ENCODE measurements around the gene MGP. TPM values are rescaled to one million over a fixed set of nuclear protein-coding genes. Genes with fewer than 3 reads are reported as not detected.

MGP gene
- total and polyA plus RNA-seq, 2 donors (not counting 1 experiment from before 2014, with no cell fraction given) = 0.39 to 0.81 TPM

DNA sequence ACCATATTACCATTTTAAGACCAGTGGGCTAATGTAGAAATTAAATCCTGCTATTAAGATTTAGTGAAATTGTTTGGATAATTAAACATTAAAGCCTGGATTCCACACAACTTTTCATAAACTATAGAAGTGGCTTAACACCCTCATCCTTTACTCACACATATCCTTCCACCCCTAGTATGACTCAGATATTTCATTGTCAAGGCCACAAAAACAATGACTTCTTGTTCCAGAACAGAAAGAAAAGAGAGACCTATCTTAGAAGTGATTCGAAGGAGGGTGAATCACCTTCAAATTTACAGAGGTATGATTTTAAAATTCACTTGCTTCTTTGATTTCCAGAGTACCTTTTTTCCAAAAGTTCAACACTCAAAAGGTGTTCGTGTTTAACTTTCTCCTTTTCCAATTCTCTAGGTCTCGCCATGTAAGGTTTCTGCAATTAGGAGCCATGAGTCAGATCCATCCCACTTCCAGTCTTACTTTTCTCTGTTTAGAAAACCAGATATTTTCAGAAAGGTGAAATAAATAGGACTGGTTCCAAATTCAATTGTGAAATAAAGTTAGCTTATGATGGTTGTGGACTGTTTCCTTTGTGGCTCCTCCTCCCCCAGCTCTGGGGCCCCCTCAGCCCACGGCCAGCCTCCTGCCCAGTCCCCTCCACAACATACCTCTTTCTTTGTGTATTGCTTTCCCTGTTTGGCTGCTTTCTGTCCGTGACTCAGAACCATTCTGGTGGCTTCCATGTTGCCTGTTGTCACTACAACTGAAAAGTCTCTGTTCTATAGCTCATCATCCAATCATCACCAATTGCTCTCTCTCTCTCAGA lies 24.6 kb upstream of the MGP start:
- H2AFZ ChIP-seq (ENCODE audit: insufficient read depth, low read depth, low read length, poor library complexity, severe bottlenecking) = no peak overlapping the region
- Mint-ChIP-seq H3K4me3 (no peak overlapping the region), H3K27me3 (no peaks in the 10 kb centered on the region), H3K27ac (peak overlapping the region; percentile 11), H3K4me1 (peaks cover 9% of the 10 kb centered on the region), H3K9me3 (ENCODE audit: insufficient read depth) (peaks cover 3% of the 10 kb centered on the region)
- H3K79me2 ChIP-seq (ENCODE audit: control insufficient read depth, insufficient read depth, low read length) = no peaks in the 10 kb centered on the region
- no peaks in the 10 kb centered on the region for H3K27me3 ChIP-seq (replicated peaks in 1 of 4; ENCODE audit: control extremely low read depth in 1 of 4, control insufficient read depth in 3 of 4, insufficient read depth in 4 of 4, low read length in 3 of 4)
- ChIA-PET CTCF (interaction anchor here (0.5 kb wide), 1 partner anchor 59 kb away, joined by 4 read pairs; no protein-coding TSS in a partner anchor), POLR2A (no interaction called here)
- ATAC-seq (ENCODE audit: low read depth) (no peak), DNase-seq (no peak)
- peaks cover 1 to 23% of the 10 kb centered on the region in 2 experiments for H3K36me3 ChIP-seq (replicated peaks in 1 of 2; ENCODE audit: control extremely low read depth in 1 of 2, control insufficient read depth in 1 of 2, extremely low read depth in 1 of 2, insufficient read depth in 2 of 2, low read length in 1 of 2)
- no peak overlapping the region for H3K9ac ChIP-seq (ENCODE audit: low read length)
- TF ChIP-seq EZH2 (IDR thresholded peaks at IDR 0.05; ENCODE audit: borderline replicate concordance, insufficient read depth, low read depth, low read length, poor library complexity, severe bottlenecking) = no peak
- TF ChIP-seq, protein P1, sequence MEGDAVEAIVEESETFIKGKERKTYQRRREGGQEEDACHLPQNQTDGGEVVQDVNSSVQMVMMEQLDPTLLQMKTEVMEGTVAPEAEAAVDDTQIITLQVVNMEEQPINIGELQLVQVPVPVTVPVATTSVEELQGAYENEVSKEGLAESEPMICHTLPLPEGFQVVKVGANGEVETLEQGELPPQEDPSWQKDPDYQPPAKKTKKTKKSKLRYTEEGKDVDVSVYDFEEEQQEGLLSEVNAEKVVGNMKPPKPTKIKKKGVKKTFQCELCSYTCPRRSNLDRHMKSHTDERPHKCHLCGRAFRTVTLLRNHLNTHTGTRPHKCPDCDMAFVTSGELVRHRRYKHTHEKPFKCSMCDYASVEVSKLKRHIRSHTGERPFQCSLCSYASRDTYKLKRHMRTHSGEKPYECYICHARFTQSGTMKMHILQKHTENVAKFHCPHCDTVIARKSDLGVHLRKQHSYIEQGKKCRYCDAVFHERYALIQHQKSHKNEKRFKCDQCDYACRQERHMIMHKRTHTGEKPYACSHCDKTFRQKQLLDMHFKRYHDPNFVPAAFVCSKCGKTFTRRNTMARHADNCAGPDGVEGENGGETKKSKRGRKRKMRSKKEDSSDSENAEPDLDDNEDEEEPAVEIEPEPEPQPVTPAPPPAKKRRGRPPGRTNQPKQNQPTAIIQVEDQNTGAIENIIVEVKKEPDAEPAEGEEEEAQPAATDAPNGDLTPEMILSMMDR (IDR thresholded peaks at IDR 0.05) = no peak
- H4K20me1 ChIP-seq (ENCODE audit: control insufficient read depth, insufficient read depth, low read length, poor library complexity, severe bottlenecking) = no peaks in the 10 kb centered on the region
- no peak overlapping the region for H3K4me3 ChIP-seq (ENCODE audit: control extremely low read depth in 1 of 5, extremely low read depth in 1 of 5, insufficient read depth in 1 of 5, low read depth in 2 of 5, low read length in 4 of 5)
- intact Hi-C loops (cut with micrococcal nuclease) = no loop called here
- WGBS (ENCODE audit: insufficient coverage) = 95% methylated on average over 3 of the region's 5 CpGs
- no peak overlapping the region for H3K4me2 ChIP-seq (replicated peaks; ENCODE audit: low read depth, low read length, poor library complexity, severe bottlenecking)
- no peak overlapping the region for H3K27ac ChIP-seq (ENCODE audit: low read length in 2 of 2)
- peaks cover 0 to 2% of the 10 kb centered on the region in 2 donors for H3K4me1 ChIP-seq (ENCODE audit: control insufficient read depth in 2 of 2, insufficient read depth in 2 of 2, low read length in 2 of 2)
- H3K9me3 ChIP-seq (ENCODE audit: control extremely low read depth in 1 of 3, control insufficient read depth in 2 of 3, insufficient read depth in 1 of 3, low read length in 2 of 3) = no peaks in the 10 kb centered on the region

DNA sequence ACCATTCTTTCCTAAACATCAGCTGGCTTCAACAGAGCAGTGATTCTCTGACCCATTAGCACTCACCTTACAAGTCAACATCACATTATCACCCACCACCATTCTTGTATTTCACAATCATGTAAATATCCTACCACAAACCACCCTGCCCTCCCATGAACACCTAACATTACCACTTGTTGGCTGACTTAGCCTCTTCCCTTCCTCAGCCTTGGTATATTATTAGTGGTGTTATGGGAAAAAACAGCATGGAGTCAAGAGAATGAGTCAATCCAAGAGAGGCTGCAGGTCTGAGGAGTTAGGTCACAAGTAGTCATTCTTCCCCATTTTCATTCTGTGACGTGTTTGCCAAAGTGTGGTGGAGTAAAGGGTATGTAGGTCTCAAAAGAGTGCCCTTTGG lies 22.3 kb upstream of the MGP start:
- no CpG with 5 or more reads among the region's 1 CpG for WGBS (ENCODE audit: insufficient coverage)
- H3K4me1 Mint-ChIP-seq = peaks cover 6% of the 10 kb centered on the region
- Histone ChIP-seq H3K27me3 (replicated peaks in 1 of 4; ENCODE audit: control extremely low read depth in 1 of 4, control insufficient read depth in 3 of 4, insufficient read depth in 4 of 4, low read length in 3 of 4) (no peaks in the 10 kb centered on the region), H3K4me3 (ENCODE audit: control extremely low read depth in 1 of 5, extremely low read depth in 1 of 5, insufficient read depth in 1 of 5, low read depth in 2 of 5, low read length in 4 of 5) (no peak overlapping the region), H2AFZ (ENCODE audit: insufficient read depth, low read depth, low read length, poor library complexity, severe bottlenecking) (no peak overlapping the region), H3K9ac (ENCODE audit: low read length) (no peak overlapping the region), H4K20me1 (ENCODE audit: control insufficient read depth, insufficient read depth, low read length, poor library complexity, severe bottlenecking) (no peaks in the 10 kb centered on the region), H3K4me2 (replicated peaks; ENCODE audit: low read depth, low read length, poor library complexity, severe bottlenecking) (no peak overlapping the region), H3K36me3 (replicated peaks in 1 of 2; ENCODE audit: control extremely low read depth in 1 of 2, control insufficient read depth in 1 of 2, extremely low read depth in 1 of 2, insufficient read depth in 2 of 2, low read length in 1 of 2) (peaks cover 0 to under 1% of the 10 kb centered on the region in 2 experiments), H3K79me2 (ENCODE audit: control insufficient read depth, insufficient read depth, low read length) (no peaks in the 10 kb centered on the region), H3K27ac (ENCODE audit: low read length in 2 of 2) (no peak overlapping the region), H3K4me1 (ENCODE audit: control insufficient read depth in 2 of 2, insufficient read depth in 2 of 2, low read length in 2 of 2) (peaks cover 0 to 5% of the 10 kb centered on the region in 2 donors), H3K9me3 (ENCODE audit: control extremely low read depth in 1 of 3, control insufficient read depth in 2 of 3, insufficient read depth in 1 of 3, low read length in 2 of 3) (no peaks in the 10 kb centered on the region)
- POLR2A ChIA-PET = no interaction called here
- peaks cover 3% of the 10 kb centered on the region for H3K9me3 Mint-ChIP-seq (ENCODE audit: insufficient read depth)
- no peak overlapping the region for H3K4me3 Mint-ChIP-seq
- TF ChIP-seq, protein P1 (IDR thresholded peaks at IDR 0.05) = no peak
- TF ChIP-seq EZH2 (IDR thresholded peaks at IDR 0.05; ENCODE audit: borderline replicate concordance, insufficient read depth, low read depth, low read length, poor library complexity, severe bottlenecking) = no peak
- no peak overlapping the region for H3K27ac Mint-ChIP-seq
- intact Hi-C loops (cut with micrococcal nuclease) = no loop called here
- no peak for ATAC-seq (ENCODE audit: low read depth)
- CTCF ChIA-PET = no interaction called here
- no peak for DNase-seq
- H3K27me3 Mint-ChIP-seq = no peaks in the 10 kb centered on the region

All from B cell (primary cell).